Measurements from ENCODE around the gene B3GAT1.

The B3GAT1 gene

DNA sequence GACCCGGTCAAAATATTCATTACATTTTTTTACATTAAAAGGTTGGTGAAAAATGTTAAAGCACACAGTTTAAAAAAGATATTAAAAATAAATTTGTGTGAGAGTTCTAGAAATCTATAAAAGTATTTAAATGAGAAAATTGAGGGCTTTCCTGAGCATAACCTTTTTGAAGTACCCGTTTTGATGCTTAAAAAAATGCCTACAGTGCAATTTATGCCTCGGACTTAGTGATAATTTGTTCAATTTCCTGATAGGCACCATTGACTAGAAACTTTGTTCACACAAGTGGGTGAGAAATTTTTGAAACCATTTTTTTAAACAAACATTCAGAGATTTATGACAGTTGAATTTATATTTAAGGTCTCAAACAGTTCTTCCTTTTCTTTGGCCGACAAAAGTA is 29.7 kb upstream of the B3GAT1 start:
- no peak for DNase-seq (ENCODE audit: low spot score)
- TF ChIP-seq, protein P1, sequence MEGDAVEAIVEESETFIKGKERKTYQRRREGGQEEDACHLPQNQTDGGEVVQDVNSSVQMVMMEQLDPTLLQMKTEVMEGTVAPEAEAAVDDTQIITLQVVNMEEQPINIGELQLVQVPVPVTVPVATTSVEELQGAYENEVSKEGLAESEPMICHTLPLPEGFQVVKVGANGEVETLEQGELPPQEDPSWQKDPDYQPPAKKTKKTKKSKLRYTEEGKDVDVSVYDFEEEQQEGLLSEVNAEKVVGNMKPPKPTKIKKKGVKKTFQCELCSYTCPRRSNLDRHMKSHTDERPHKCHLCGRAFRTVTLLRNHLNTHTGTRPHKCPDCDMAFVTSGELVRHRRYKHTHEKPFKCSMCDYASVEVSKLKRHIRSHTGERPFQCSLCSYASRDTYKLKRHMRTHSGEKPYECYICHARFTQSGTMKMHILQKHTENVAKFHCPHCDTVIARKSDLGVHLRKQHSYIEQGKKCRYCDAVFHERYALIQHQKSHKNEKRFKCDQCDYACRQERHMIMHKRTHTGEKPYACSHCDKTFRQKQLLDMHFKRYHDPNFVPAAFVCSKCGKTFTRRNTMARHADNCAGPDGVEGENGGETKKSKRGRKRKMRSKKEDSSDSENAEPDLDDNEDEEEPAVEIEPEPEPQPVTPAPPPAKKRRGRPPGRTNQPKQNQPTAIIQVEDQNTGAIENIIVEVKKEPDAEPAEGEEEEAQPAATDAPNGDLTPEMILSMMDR (IDR thresholded peaks at IDR 0.05; ENCODE audit: borderline replicate concordance, control extremely low read depth, extremely low read depth, insufficient read depth, missing control alignments) = no peak

GRCh38 chr11:134441281-134441680 is 29.2 kb upstream of the B3GAT1 start:
- DNase-seq (ENCODE audit: low spot score) = no peak
- in situ Hi-C loops (cut with MboI; ENCODE audit: low sequenced_read_pairs, unreplicated experiment) = no loop called here
- TF ChIP-seq, protein P1 (IDR thresholded peaks at IDR 0.05; ENCODE audit: borderline replicate concordance, control extremely low read depth, extremely low read depth, insufficient read depth, missing control alignments) = no peak

More for the DNA sequence above, 29.7 kb upstream of the B3GAT1 start:
- in situ Hi-C loops (cut with MboI; ENCODE audit: low sequenced_read_pairs, unreplicated experiment) = no loop called here

GRCh38 chr11:134440851-134441250 is 28.8 kb upstream of the B3GAT1 start:
- TF ChIP-seq, protein P1 (IDR thresholded peaks at IDR 0.05; ENCODE audit: borderline replicate concordance, control extremely low read depth, extremely low read depth, insufficient read depth, missing control alignments) = no peak
- in situ Hi-C loops (cut with MboI; ENCODE audit: low sequenced_read_pairs, unreplicated experiment) = no loop called here
- no peak for DNase-seq (ENCODE audit: low spot score)

DNA sequence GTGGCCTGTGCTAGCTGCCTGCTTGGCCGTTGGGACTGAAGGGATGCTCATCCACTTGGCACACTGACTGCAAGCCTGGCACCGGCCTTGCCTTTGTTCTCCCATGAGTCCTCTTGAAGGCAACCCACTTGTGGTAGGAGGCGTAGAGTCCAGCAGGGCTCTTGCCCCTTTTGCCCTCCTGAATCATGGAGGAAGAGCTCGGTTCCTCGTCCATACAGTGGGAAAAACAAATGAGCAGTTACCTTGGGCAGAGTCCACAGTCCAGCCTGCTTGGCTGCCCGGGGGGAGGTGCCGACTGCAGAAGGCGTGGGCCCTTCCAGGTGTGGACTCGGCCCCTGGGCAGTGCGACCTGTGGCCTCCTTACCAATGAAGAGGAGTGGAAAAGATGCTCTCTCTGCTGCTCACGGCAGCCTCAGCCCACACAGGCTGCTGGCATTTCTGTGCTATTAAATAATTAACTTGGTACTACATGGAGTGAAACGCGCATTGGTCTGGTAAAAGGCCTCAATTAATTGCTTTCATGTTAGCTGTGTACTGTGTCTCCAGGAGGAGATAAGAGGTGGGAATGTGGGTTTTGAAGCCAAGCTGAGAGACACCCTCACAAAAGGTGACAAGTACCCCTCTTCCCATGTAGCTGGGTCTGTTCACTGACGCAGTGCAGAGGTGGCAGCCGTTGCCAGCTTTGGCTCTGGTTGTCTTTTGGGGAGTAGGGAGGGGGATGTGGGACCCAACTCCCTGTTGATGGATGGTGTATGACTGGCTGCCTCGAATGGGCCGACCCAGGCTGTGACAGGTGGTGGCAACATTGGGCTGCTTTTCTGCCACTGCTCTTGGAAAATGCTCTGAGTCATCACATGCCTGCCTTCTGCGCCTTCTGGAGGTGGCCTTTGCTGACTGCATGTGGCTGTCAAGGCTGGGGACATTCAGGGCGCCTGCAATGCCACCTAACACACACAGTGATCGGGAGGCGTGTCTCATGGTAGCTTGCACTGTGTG is 26.8 kb upstream of the B3GAT1 start:
- in situ Hi-C loops (cut with MboI; ENCODE audit: low sequenced_read_pairs, unreplicated experiment) = no loop called here
- DNase-seq (ENCODE audit: low spot score) = no peak

GRCh38 chr11:134437821-134438220 is 25.8 kb upstream of the B3GAT1 start:
- TF ChIP-seq, protein P1 (IDR thresholded peaks at IDR 0.05; ENCODE audit: borderline replicate concordance, control extremely low read depth, extremely low read depth, insufficient read depth, missing control alignments) = no peak
- in situ Hi-C loops (cut with MboI; ENCODE audit: low sequenced_read_pairs, unreplicated experiment) = no loop called here
- no peak for DNase-seq (ENCODE audit: low spot score)

More for the DNA sequence above, 26.8 kb upstream of the B3GAT1 start:
- TF ChIP-seq, protein P1 (IDR thresholded peaks at IDR 0.05; ENCODE audit: borderline replicate concordance, control extremely low read depth, extremely low read depth, insufficient read depth, missing control alignments) = no peak

GRCh38 chr11:134436781-134437180 is 24.7 kb upstream of the B3GAT1 start:
- in situ Hi-C loops (cut with MboI; ENCODE audit: low sequenced_read_pairs, unreplicated experiment) = no loop called here
- TF ChIP-seq, protein P1 (IDR thresholded peaks at IDR 0.05; ENCODE audit: borderline replicate concordance, control extremely low read depth, extremely low read depth, insufficient read depth, missing control alignments) = no peak
- no peak for DNase-seq (ENCODE audit: low spot score)

Data from GM13976 (cell line).